ENCODE data around the gene YIF1B. TPM values are rescaled to one million over a fixed set of nuclear protein-coding genes. Genes with fewer than 3 reads are reported as not detected.

YIF1B gene
- total RNA-seq, 3 donors from 2014 or later = 20.5 to 28.8 (median 27.7) TPM

DNA sequence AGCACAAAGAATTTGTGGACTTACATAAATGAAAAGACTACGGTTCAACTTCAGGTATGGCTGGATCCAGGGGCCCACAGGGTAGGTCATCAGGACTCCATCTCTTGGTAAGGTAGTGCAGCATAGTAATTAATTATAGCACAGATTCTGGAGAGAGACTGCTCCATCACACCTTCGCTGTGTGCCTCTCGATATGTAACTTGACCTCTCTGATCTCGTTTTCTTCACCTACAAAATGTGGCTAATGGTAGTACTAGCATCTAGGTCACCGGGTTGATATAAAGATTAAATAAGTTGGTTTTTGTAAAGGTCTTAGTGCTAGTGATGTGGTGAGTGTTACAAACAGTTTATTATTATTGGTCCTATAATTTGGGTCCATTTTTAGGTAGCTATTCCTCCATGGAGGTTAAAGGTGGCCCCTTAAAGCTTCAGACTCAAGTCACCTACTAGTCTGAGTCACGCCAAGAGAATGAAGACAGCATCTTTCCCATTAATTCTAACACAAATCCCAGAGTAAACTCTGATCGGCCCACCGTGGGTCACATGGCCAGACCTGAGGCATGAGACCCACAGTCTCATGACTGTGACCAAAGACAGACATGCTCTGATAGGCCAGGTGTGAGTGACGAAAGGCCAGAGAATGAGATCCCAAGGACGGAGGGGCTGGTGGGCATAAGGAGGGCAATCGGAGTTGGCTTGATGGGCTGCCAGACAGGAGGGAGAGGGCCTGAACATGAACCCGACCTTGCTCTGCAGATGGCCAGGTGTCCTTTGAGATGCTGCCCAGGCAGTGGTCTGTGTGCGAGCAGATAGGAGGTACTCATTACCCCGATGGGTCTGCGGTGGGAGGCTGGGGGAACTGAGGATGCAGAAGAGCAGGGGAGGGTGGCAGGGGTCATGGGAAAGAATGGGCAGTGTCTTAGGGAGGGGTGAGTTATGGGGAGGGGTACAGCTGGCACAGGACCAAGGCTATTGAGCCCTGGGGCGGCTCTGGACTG is 40.3 kb upstream of the YIF1B start:
- Histone ChIP-seq H3K27ac (no peak overlapping the region), H3K4me1 (no peaks in the 10 kb centered on the region), H3K4me3 (no peak overlapping the region), H3K27me3 (peaks cover 0 to 50% of the 10 kb centered on the region in 2 donors), H3K9me3 (no peaks in the 10 kb centered on the region), H3K36me3 (no peaks in the 10 kb centered on the region)
- TF ChIP-seq POLR2AphosphoS5 (IDR thresholded peaks at IDR 0.05) = no peak
- no peak for TF ChIP-seq POLR2A (IDR thresholded peaks at IDR 0.05)
- TF ChIP-seq, protein P1, sequence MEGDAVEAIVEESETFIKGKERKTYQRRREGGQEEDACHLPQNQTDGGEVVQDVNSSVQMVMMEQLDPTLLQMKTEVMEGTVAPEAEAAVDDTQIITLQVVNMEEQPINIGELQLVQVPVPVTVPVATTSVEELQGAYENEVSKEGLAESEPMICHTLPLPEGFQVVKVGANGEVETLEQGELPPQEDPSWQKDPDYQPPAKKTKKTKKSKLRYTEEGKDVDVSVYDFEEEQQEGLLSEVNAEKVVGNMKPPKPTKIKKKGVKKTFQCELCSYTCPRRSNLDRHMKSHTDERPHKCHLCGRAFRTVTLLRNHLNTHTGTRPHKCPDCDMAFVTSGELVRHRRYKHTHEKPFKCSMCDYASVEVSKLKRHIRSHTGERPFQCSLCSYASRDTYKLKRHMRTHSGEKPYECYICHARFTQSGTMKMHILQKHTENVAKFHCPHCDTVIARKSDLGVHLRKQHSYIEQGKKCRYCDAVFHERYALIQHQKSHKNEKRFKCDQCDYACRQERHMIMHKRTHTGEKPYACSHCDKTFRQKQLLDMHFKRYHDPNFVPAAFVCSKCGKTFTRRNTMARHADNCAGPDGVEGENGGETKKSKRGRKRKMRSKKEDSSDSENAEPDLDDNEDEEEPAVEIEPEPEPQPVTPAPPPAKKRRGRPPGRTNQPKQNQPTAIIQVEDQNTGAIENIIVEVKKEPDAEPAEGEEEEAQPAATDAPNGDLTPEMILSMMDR (IDR thresholded peaks at IDR 0.05) = no peak
- intact Hi-C loops (cut with DNase I; ENCODE audit: low total_unique reads) = no loop called here
- DNase-seq (ENCODE audit: low spot score in 2 of 2) = no peak

DNA sequence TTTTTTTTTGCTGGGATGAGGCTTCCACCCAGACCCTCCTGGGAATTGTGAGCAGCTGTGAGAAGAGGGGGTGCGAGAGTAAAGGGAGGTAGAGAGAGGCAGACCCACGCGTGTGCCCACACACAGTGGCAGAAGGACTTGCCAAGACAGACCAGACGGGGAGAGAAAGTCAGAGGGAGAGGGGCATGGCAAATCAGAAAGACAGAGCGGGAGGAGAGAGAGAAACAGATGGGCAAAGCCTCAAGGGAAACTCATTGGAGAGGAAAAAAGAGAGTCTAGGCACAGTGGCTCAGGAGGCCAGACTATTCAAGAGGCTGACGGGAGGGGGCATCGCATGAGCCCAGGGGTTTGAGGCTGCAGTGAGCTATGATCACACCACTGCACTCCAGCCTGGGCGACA is 36.9 kb upstream of the YIF1B start:
- DNase-seq (ENCODE audit: low spot score in 2 of 2) = no peak
- no peaks in the 10 kb centered on the region for H3K9me3 ChIP-seq
- intact Hi-C loops (cut with DNase I; ENCODE audit: low total_unique reads) = no loop called here
- H3K27ac ChIP-seq = no peak overlapping the region
- TF ChIP-seq POLR2AphosphoS5 (IDR thresholded peaks at IDR 0.05) (no peak), POLR2A (IDR thresholded peaks at IDR 0.05) (no peak)
- TF ChIP-seq, protein P1 (IDR thresholded peaks at IDR 0.05) = no peak
- no peaks in the 10 kb centered on the region for H3K4me1 ChIP-seq
- H3K4me3 ChIP-seq = no peak overlapping the region
- H3K27me3 ChIP-seq = peaks cover 0 to 22% of the 10 kb centered on the region in 2 donors
- no peaks in the 10 kb centered on the region for H3K36me3 ChIP-seq

DNA sequence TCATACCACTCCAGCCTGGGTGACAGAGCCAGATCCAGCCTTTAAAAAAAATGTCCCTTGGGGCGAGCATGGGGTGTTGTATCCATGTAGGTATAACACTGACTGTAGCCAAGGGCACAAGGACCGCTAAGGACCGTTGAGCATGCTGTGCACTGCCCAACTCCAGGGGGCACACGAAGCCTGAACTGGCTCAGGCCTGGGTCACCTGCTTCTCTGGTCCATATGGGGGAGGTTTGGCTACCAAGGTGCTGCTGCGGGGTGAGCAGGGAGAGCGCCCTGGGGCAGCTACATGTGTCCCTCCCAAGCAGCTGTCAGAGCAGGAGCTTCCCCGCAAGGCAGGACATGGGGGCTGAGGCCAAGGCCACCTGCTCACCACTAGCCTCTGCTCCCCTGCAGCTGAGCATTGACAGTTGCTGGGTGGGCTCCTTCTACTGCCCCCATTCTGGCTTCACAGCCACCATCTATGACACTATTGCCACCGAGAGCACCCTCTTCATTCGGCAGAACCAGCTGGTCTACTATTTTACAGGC is 36.2 kb upstream of the YIF1B start:
- H3K27me3 ChIP-seq = peaks cover 0 to 21% of the 10 kb centered on the region in 2 donors
- H3K4me3 ChIP-seq = no peak overlapping the region
- H3K4me1 ChIP-seq = no peaks in the 10 kb centered on the region
- TF ChIP-seq, protein P1 (IDR thresholded peaks at IDR 0.05) = no peak
- TF ChIP-seq POLR2AphosphoS5 (IDR thresholded peaks at IDR 0.05) = no peak
- no peak for TF ChIP-seq POLR2A (IDR thresholded peaks at IDR 0.05)
- no peaks in the 10 kb centered on the region for H3K36me3 ChIP-seq
- no peak overlapping the region for H3K27ac ChIP-seq
- DNase-seq (ENCODE audit: low spot score in 2 of 2) = no peak
- intact Hi-C loops (cut with DNase I; ENCODE audit: low total_unique reads) = no loop called here
- H3K9me3 ChIP-seq = no peaks in the 10 kb centered on the region

DNA sequence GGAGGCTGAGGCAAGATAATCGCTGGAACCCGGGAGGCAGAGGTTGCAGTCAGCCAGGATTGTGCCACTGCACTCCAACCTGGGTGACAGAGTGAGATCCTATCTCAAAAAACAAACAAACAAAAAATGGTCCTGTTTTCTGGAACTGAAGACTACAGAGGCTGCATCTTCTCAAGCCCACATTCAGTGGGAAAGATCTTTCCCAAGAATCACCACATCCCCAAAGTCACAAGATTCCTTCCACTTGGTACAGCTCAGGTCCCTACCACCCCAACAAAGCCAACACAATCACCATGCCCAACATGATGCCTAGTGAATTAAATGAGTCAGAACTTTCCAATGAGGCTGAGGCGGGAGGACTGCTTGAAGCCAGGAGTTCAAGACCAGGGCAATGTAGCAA is 35.1 kb upstream of the YIF1B start:
- intact Hi-C loops (cut with DNase I; ENCODE audit: low total_unique reads) = no loop called here
- Histone ChIP-seq H3K4me3 (no peak overlapping the region), H3K36me3 (no peaks in the 10 kb centered on the region), H3K27me3 (peaks cover 0 to 11% of the 10 kb centered on the region in 2 donors), H3K4me1 (no peaks in the 10 kb centered on the region), H3K9me3 (no peaks in the 10 kb centered on the region), H3K27ac (no peak overlapping the region)
- DNase-seq (ENCODE audit: low spot score in 2 of 2) = no peak
- TF ChIP-seq POLR2A (IDR thresholded peaks at IDR 0.05) (no peak), POLR2AphosphoS5 (IDR thresholded peaks at IDR 0.05) (no peak)
- TF ChIP-seq, protein P1 (IDR thresholded peaks at IDR 0.05) = no peak

DNA sequence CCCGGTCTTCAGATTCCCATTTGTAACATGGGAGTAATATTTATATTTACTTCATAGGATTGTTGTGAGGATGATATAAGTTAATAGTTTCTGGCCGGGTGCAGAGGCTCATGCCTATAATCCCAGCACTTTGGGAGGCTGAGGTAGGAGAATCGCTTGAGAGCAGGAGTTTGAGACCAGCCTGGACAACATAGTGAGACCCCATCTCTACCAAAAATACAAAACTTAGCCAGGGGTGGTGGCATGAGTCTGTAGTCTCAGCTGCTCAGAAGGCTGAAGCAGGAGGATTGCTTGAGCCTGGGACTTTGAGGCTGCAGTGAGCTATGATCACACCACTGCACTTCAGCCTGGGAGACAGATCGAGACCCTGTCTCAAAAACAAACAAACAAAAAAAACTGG is 31.1 kb upstream of the YIF1B start:
- no peaks in the 10 kb centered on the region for H3K9me3 ChIP-seq
- no peaks in the 10 kb centered on the region for H3K36me3 ChIP-seq
- H3K27ac ChIP-seq = no peak overlapping the region
- no peaks in the 10 kb centered on the region for H3K4me1 ChIP-seq
- TF ChIP-seq POLR2AphosphoS5 (IDR thresholded peaks at IDR 0.05) = no peak
- TF ChIP-seq, protein P1 (IDR thresholded peaks at IDR 0.05) = no peak
- no peak for TF ChIP-seq POLR2A (IDR thresholded peaks at IDR 0.05)
- DNase-seq (ENCODE audit: low spot score in 2 of 2) = no peak
- H3K4me3 ChIP-seq = no peak overlapping the region
- intact Hi-C loops (cut with DNase I; ENCODE audit: low total_unique reads) = loop anchor here (10.0 kb wide), 1 partner anchor 572 kb away; the partner anchor contains the start of gene ZNF573
- H3K27me3 ChIP-seq = no peaks in the 10 kb centered on the region
